ENCODE data around the gene ANKRD6.

GRCh38 chr6:89610149-89610642 lies 177.2 kb downstream of the ANKRD6 start:
- TF ChIP-seq CTCF (conservative IDR thresholded peaks at IDR 0.05; ENCODE audit: low read length) (peak; percentile 99), EZH2phosphoT487 (IDR thresholded peaks at IDR 0.05; ENCODE audit: borderline replicate concordance, low read depth, low read length) (no peak)
